Measurements from ENCODE around the gene PPARG. TPM values are rescaled to one million over a fixed set of nuclear protein-coding genes. Genes with fewer than 3 reads are reported as not detected.

PPARG gene
- total RNA-seq, 1 donor from 2014 or later: 28.5 TPM

- intact Hi-C loops (cut with DNase I): no loop called here
- TF ChIP-seq CTCF (IDR thresholded peaks at IDR 0.05) (no peak), POLR2AphosphoS5 (IDR thresholded peaks at IDR 0.05; ENCODE audit: insufficient read depth in 1 of 2, low read depth in 1 of 2) (no peak), POLR2A (IDR thresholded peaks at IDR 0.05) (no peak)
Observed at GRCh38 chr3:12296511-12296910, 7.6 kb downstream of the PPARG start.

GRCh38 chr3:12299026-12299425 lies 10.2 kb downstream of the PPARG start:
- no peaks in the 10 kb centered on the region for H3K36me3 ChIP-seq
- no peak overlapping the region for H3K27ac ChIP-seq
- peaks cover 9% of the 10 kb centered on the region for H3K4me1 ChIP-seq
- no peak overlapping the region for H3K4me3 ChIP-seq
- H3K27me3 ChIP-seq: no peaks in the 10 kb centered on the region
- intact Hi-C loops (cut with DNase I): no loop called here
- DNase-seq (ENCODE audit: extremely low spot score in 2 of 2): no peak
- H3K9me3 ChIP-seq: no peaks in the 10 kb centered on the region
- TF ChIP-seq CTCF (IDR thresholded peaks at IDR 0.05): no peak
- no peak for TF ChIP-seq POLR2AphosphoS5 (IDR thresholded peaks at IDR 0.05; ENCODE audit: insufficient read depth in 1 of 2, low read depth in 1 of 2)
- TF ChIP-seq POLR2A (IDR thresholded peaks at IDR 0.05): no peak

More at GRCh38 chr3:12296511-12296910, 7.6 kb downstream of the PPARG start:
- no peak overlapping the region for H3K4me3 ChIP-seq
- no peaks in the 10 kb centered on the region for H3K9me3 ChIP-seq
- no peaks in the 10 kb centered on the region for H3K36me3 ChIP-seq
- no peak overlapping the region for H3K27ac ChIP-seq
- peaks cover under 1% of the 10 kb centered on the region for H3K4me1 ChIP-seq
- DNase-seq (ENCODE audit: extremely low spot score in 2 of 2): no peak
- no peaks in the 10 kb centered on the region for H3K27me3 ChIP-seq

- H3K27me3 ChIP-seq: no peaks in the 10 kb centered on the region
- no peak for TF ChIP-seq CTCF (IDR thresholded peaks at IDR 0.05)
- TF ChIP-seq POLR2AphosphoS5 (IDR thresholded peaks at IDR 0.05; ENCODE audit: insufficient read depth in 1 of 2, low read depth in 1 of 2): no peak
- no peak for TF ChIP-seq POLR2A (IDR thresholded peaks at IDR 0.05)
- intact Hi-C loops (cut with DNase I): no loop called here
- H3K4me1 ChIP-seq: peaks cover 9% of the 10 kb centered on the region
- no peaks in the 10 kb centered on the region for H3K36me3 ChIP-seq
- H3K9me3 ChIP-seq: no peaks in the 10 kb centered on the region
- no peak overlapping the region for H3K27ac ChIP-seq
- no peak for DNase-seq (ENCODE audit: extremely low spot score in 2 of 2)
- no peak overlapping the region for H3K4me3 ChIP-seq
Observed at GRCh38 chr3:12300137-12300536, 11.3 kb downstream of the PPARG start.

GRCh38 chr3:12301031-12301430 lies 12.2 kb downstream of the PPARG start:
- Histone ChIP-seq H3K36me3 (no peaks in the 10 kb centered on the region), H3K27me3 (no peaks in the 10 kb centered on the region), H3K4me1 (peaks cover 9% of the 10 kb centered on the region), H3K27ac (no peak overlapping the region), H3K9me3 (no peaks in the 10 kb centered on the region), H3K4me3 (no peak overlapping the region)
- intact Hi-C loops (cut with DNase I): no loop called here
- TF ChIP-seq POLR2A (IDR thresholded peaks at IDR 0.05) (no peak), CTCF (IDR thresholded peaks at IDR 0.05) (no peak), POLR2AphosphoS5 (IDR thresholded peaks at IDR 0.05; ENCODE audit: insufficient read depth in 1 of 2, low read depth in 1 of 2) (no peak)
- no peak for DNase-seq (ENCODE audit: extremely low spot score in 2 of 2)

GRCh38 chr3:12301513-12301912 lies 12.6 kb downstream of the PPARG start:
- H3K4me3 ChIP-seq: no peak overlapping the region
- intact Hi-C loops (cut with DNase I): no loop called here

More at GRCh38 chr3:12301513-12301912, 12.6 kb downstream of the PPARG start:
- Histone ChIP-seq H3K4me1 (peaks cover 9% of the 10 kb centered on the region), H3K36me3 (no peaks in the 10 kb centered on the region), H3K9me3 (no peaks in the 10 kb centered on the region), H3K27ac (no peak overlapping the region), H3K27me3 (no peaks in the 10 kb centered on the region)
- no peak for TF ChIP-seq POLR2AphosphoS5 (IDR thresholded peaks at IDR 0.05; ENCODE audit: insufficient read depth in 1 of 2, low read depth in 1 of 2)
- no peak for TF ChIP-seq POLR2A (IDR thresholded peaks at IDR 0.05)
- no peak for TF ChIP-seq CTCF (IDR thresholded peaks at IDR 0.05)
- no peak for DNase-seq (ENCODE audit: extremely low spot score in 2 of 2)

Data from vagina (tissue), 2 donors.